Measurements from ENCODE around the gene PLA2G4B. TPM values are rescaled to one million over a fixed set of nuclear protein-coding genes. Genes with fewer than 3 reads are reported as not detected.
A peak's percentile ranks its signal among the peaks of the same experiment; 100 is the strongest.

The PLA2G4B gene
- total RNA-seq, 1 experiment from 2014 or later = 3.7 TPM

- WGBS (ENCODE audit: extremely low coverage, insufficient read length, low lambda C conversion rate) = no CpG with 5 or more reads among the region's 2 CpGs
These were observed 34.3 kb upstream of the PLA2G4B start for GRCh38 chr15:41804361-41804760.

More at GRCh38 chr15:41804361-41804760, 34.3 kb upstream of the PLA2G4B start:
- Histone ChIP-seq H2AK5ac (ENCODE audit: insufficient read length, low read length) (no peak overlapping the region), H2BK20ac (ENCODE audit: low read depth, low read length, poor library complexity, severe bottlenecking) (no peak overlapping the region), H2BK120ac (ENCODE audit: low read depth, low read length, poor library complexity, severe bottlenecking) (no peak overlapping the region), H3K27me3 (ENCODE audit: insufficient read depth, low read length) (no peaks in the 10 kb centered on the region), H3K79me2 (ENCODE audit: insufficient read depth, low read length) (no peaks in the 10 kb centered on the region), H3K9me3 (ENCODE audit: control insufficient read depth, low read depth, low read length) (no peaks in the 10 kb centered on the region), H2BK12ac (ENCODE audit: insufficient read length, low read depth, low read length) (no peak overlapping the region), H3K18ac (ENCODE audit: insufficient read length, low read depth, low read length) (no peak overlapping the region), H2AFZ (ENCODE audit: low read length) (no peak overlapping the region), H3K79me1 (ENCODE audit: insufficient read depth, low read depth, low read length, poor library complexity, severe bottlenecking) (no peaks in the 10 kb centered on the region), H3K4me2 (ENCODE audit: insufficient read depth, insufficient read length, low read length) (no peak overlapping the region), H3T11ph (ENCODE audit: low read length) (no peak overlapping the region), H3K9ac (ENCODE audit: extremely low read depth, insufficient read length, low read length) (no peak overlapping the region), H4K20me1 (ENCODE audit: control insufficient read depth, insufficient read depth, insufficient read length) (no peaks in the 10 kb centered on the region), H4K91ac (ENCODE audit: insufficient read length, low read depth, low read length) (no peak overlapping the region), H3K27ac (ENCODE audit: insufficient read length, low read depth, low read length) (no peak overlapping the region), H3K23ac (ENCODE audit: insufficient read length, low read depth, low read length) (no peak overlapping the region), H3K4ac (ENCODE audit: low read depth, low read length) (no peak overlapping the region), H3K56ac (ENCODE audit: insufficient read length, low read depth, low read length) (no peak overlapping the region), H2BK5ac (ENCODE audit: insufficient read length, low read length) (no peak overlapping the region), H3K14ac (ENCODE audit: insufficient read depth, low read length) (no peak overlapping the region; the same call in 1 of the 2 replicates), H2BK15ac (ENCODE audit: low read depth, low read length) (no peak overlapping the region), H3K4me1 (ENCODE audit: insufficient read depth, low read length) (no peaks in the 10 kb centered on the region), H4K5ac (ENCODE audit: insufficient read length, low read depth, low read length) (no peak overlapping the region), H3K23me2 (ENCODE audit: insufficient read length, low read depth, low read length, poor library complexity, severe bottlenecking) (no peaks in the 10 kb centered on the region), H4K8ac (replicated peaks; ENCODE audit: insufficient read length, low read depth, low read length) (no peak overlapping the region)
- Mint-ChIP-seq H3K4me1 (peaks cover 0 to 16% of the 10 kb centered on the region in 2 experiments; a peak in 3 of 4 replicates), H3K27ac (peak overlapping the region in 1 of 3 experiments; percentile 92; a peak in 2 of 7 replicates), H3K36me3 (ENCODE audit: insufficient read depth in 1 of 3, low read depth in 3 of 3) (peaks cover 0 to 5% (median 2%) of the 10 kb centered on the region in 3 experiments; a peak in 4 of 7 replicates), H3K9me3 (no peaks in the 10 kb centered on the region; a peak in 1 of 5 replicates), H3K27me3 (ENCODE audit: low read depth) (no peaks in the 10 kb centered on the region), H3K4me3 (no peak overlapping the region)
- no peak for TF ChIP-seq CTCF (conservative IDR thresholded peaks at IDR 0.05)
- DNase-seq = no peak
